MCF 10A (cell line): ENCODE results near the gene CCR9. TPM values are rescaled to one million over a fixed set of nuclear protein-coding genes. Genes with fewer than 3 reads are reported as not detected.

Source experiments
- BruUV-seq: library from RNA; stranded (reverse); fragments of 400-500 nt; replicated peaks from 2 replicates; lab custom pipeline; 2021; lab: Mats Ljungman, UMichigan
- CTCF ChIA-PET: fragments of 300-600 bp; sonication (Branson Sonifier 250); formaldehyde crosslinking; extraction: SDS; loops from one replicate; lab custom pipeline; 2021; ENCODE audit warnings: antibody characterized with exemption, inconsistent platforms; lab: Yijun Ruan, JAX
- POLR2A ChIA-PET: fragments of 300-600, 350-650 bp; sonication (Branson Sonifier 250); formaldehyde crosslinking; extraction: SDS; loops from one replicate; lab custom pipeline; 2020; ENCODE audit warnings: antibody characterized with exemption, inconsistent platforms; lab: Yijun Ruan, JAX
- DNase-seq: peaks from one replicate; pipeline ENCODE4 v3.0.0-alpha.2; 2018; ENCODE audit not compliant: unreplicated experiment
- H3K27ac Mint-ChIP-seq: one replicate; pipeline ENCODE4 v1.8.0; 2022; ENCODE audit warnings: mild to moderate bottlenecking, low read depth, mixed read lengths; ENCODE audit not compliant: unreplicated experiment
- H3K27me3 Mint-ChIP-seq: one replicate; pipeline ENCODE4 v1.8.0; 2022; ENCODE audit warnings: mixed read lengths; ENCODE audit not compliant: insufficient read depth, unreplicated experiment
- H3K36me3 Mint-ChIP-seq: one replicate; pipeline ENCODE4 v1.8.0; 2022; ENCODE audit warnings: mild to moderate bottlenecking, moderate library complexity, mixed read lengths; ENCODE audit not compliant: insufficient read depth, unreplicated experiment
- H3K4me1 Mint-ChIP-seq: one replicate; pipeline ENCODE4 v1.8.0; 2022; ENCODE audit warnings: mixed read lengths; ENCODE audit not compliant: insufficient read depth, unreplicated experiment
- H3K4me3 Mint-ChIP-seq: one replicate; pipeline ENCODE4 v1.8.0; 2022; ENCODE audit warnings: mild to moderate bottlenecking, moderate library complexity, mixed read lengths; ENCODE audit not compliant: unreplicated experiment
- H3K9me3 Mint-ChIP-seq: one replicate; pipeline ENCODE4 v1.8.0; 2022; ENCODE audit warnings: mixed read lengths; ENCODE audit not compliant: unreplicated experiment
- intact Hi-C: fragments of 100-400 bp; cut with micrococcal nuclease; formaldehyde crosslinking; loops from 2 replicates; pipeline ENCODE4 v1.14.1; 2022
- total RNA-seq: library from RNA; stranded (reverse); gene quantifications from 2 replicates; pipeline ENCODE4 v1.2.3, GENCODE V29; 2022
- TF ChIP-seq, protein P1 (sequence below): fragments of 200-600 bp; IDR thresholded peaks from one replicate; pipeline ENCODE4 v1.8.0; 2022; ENCODE audit warnings: antibody characterized with exemption, mild to moderate bottlenecking; ENCODE audit not compliant: unreplicated experiment

The CCR9 gene
- total RNA-seq, 1 experiment from 2014 or later = not detected

- intact Hi-C loops = no loop called here
- ChIA-PET CTCF (interaction anchor here (1.0 to 2.1 kb wide), 2 partner anchors 10 to 130 kb away, joined by 4 to 7 read pairs; no protein-coding TSS in a partner anchor), POLR2A (interaction anchor here (0.7 kb wide), 1 partner anchor 413 kb away, joined by 4 read pairs; no protein-coding TSS in a partner anchor)
- Mint-ChIP-seq H3K9me3 (no peaks in the 10 kb centered on the region), H3K4me3 (no peak overlapping the region), H3K27ac (no peak overlapping the region), H3K27me3 (no peaks in the 10 kb centered on the region), H3K4me1 (no peaks in the 10 kb centered on the region), H3K36me3 (peaks cover 38% of the 10 kb centered on the region)
- TF ChIP-seq, protein P1, sequence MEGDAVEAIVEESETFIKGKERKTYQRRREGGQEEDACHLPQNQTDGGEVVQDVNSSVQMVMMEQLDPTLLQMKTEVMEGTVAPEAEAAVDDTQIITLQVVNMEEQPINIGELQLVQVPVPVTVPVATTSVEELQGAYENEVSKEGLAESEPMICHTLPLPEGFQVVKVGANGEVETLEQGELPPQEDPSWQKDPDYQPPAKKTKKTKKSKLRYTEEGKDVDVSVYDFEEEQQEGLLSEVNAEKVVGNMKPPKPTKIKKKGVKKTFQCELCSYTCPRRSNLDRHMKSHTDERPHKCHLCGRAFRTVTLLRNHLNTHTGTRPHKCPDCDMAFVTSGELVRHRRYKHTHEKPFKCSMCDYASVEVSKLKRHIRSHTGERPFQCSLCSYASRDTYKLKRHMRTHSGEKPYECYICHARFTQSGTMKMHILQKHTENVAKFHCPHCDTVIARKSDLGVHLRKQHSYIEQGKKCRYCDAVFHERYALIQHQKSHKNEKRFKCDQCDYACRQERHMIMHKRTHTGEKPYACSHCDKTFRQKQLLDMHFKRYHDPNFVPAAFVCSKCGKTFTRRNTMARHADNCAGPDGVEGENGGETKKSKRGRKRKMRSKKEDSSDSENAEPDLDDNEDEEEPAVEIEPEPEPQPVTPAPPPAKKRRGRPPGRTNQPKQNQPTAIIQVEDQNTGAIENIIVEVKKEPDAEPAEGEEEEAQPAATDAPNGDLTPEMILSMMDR = no peak
- BruUV-seq = no TSS peak
- no peak for DNase-seq
Measured at GRCh38 chr3:45948881-45949280, 62.5 kb downstream of the CCR9 start.

GRCh38 chr3:45949432-45949831 is 63.1 kb downstream of the CCR9 start:
- no peaks in the 10 kb centered on the region for H3K4me1 Mint-ChIP-seq
- ChIA-PET POLR2A (no interaction called here), CTCF (no interaction called here)
- H3K27ac Mint-ChIP-seq = no peak overlapping the region
- no peak overlapping the region for H3K4me3 Mint-ChIP-seq
- TF ChIP-seq, protein P1 = no peak
- no TSS peak for BruUV-seq
- H3K9me3 Mint-ChIP-seq = no peaks in the 10 kb centered on the region
- H3K36me3 Mint-ChIP-seq = peaks cover 44% of the 10 kb centered on the region
- no peaks in the 10 kb centered on the region for H3K27me3 Mint-ChIP-seq
- no peak for DNase-seq
- intact Hi-C loops = no loop called here

GRCh38 chr3:45950131-45950530 is 63.8 kb downstream of the CCR9 start:
- CTCF ChIA-PET = interaction anchor here (0.9 to 2.1 kb wide), 3 partner anchors 11 to 129 kb away, joined by 3 to 12 read pairs (median 4); no protein-coding TSS in a partner anchor
- DNase-seq = no peak
- Mint-ChIP-seq H3K27me3 (no peaks in the 10 kb centered on the region), H3K4me3 (no peak overlapping the region), H3K27ac (no peak overlapping the region), H3K4me1 (no peaks in the 10 kb centered on the region), H3K9me3 (no peaks in the 10 kb centered on the region), H3K36me3 (peaks cover 51% of the 10 kb centered on the region)
- intact Hi-C loops = no loop called here
- POLR2A ChIA-PET = no interaction called here
- BruUV-seq = no TSS peak
- TF ChIP-seq, protein P1 = no peak

DNA sequence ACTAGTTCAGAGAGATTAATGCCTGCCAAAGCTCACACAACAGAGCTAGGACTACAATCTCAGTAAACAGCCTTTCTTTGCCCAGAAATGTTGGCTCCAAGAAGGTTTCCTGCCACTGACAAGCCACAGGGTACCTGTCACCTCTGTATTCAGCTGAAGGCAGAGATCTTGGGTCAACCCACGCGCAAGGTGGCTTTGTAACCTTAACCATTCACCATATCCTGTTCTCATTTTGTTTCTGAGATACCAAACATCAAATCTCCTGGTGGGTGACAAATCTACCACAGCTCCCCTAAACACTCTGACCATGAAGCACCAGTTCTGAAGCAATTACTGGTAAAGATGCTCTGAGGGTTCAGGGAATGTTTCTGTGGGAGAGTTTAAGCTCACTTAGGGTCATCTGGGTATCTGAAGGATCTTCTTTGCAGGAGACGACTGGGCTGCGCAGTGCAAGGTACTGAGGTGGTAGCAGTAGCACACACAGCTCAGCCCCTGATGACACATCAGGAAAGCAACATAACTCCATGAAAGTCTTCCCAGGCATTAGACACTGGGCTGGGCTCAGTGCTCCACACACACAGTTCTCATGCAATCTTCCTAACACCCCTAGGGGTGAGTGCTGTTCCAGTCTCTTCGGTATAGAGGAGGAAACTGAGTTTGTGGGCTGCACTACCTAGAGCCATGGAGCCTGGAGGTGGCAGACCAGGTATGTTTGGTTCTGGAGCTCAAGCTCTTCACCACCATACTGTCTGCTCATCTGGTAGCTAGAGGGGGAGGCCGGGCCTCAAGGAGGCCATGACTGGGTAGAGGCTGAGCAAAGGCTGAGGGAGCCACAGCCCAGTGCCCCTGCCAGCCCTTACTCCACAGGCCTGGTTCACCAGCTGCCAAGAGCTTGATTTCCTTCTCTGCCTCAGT is 64.6 kb downstream of the CCR9 start:
- Mint-ChIP-seq H3K27ac (no peak overlapping the region), H3K27me3 (no peaks in the 10 kb centered on the region), H3K36me3 (peaks cover 55% of the 10 kb centered on the region), H3K4me3 (no peak overlapping the region), H3K4me1 (no peaks in the 10 kb centered on the region), H3K9me3 (no peaks in the 10 kb centered on the region)
- intact Hi-C loops = no loop called here
- CTCF ChIA-PET = interaction anchor here (0.6 to 3.3 kb wide), 7 partner anchors 11 to 428 kb away, joined by 3 to 13 read pairs (median 4); no protein-coding TSS in a partner anchor
- BruUV-seq = no TSS peak
- TF ChIP-seq, protein P1 = no peak
- DNase-seq = no peak
- POLR2A ChIA-PET = no interaction called here
